DMS53 (cell line): Measurements from ENCODE around the gene POU2AF1.
"Not testable (repeated sequence)": the region's sequence is repeated elsewhere in the genome, so short reads cannot be mapped to it uniquely, and the experiment has no call there.

Experiments used
- DNase-seq: peaks from one replicate; lab custom pipeline; 2025; lab: John Stamatoyannopoulos, UW

POU2AF1 gene

GRCh38 chr11:111409915-111410314 lies 30.8 kb upstream of the POU2AF1 start:
- DNase-seq = no peak

GRCh38 chr11:111408789-111409727 lies 30.0 kb upstream of the POU2AF1 start:
- DNase-seq = no peak

- no peak for DNase-seq
Measured at GRCh38 chr11:111407652-111408051, 28.6 kb upstream of the POU2AF1 start.

GRCh38 chr11:111406589-111406988 lies 27.5 kb upstream of the POU2AF1 start:
- DNase-seq = no peak

DNA sequence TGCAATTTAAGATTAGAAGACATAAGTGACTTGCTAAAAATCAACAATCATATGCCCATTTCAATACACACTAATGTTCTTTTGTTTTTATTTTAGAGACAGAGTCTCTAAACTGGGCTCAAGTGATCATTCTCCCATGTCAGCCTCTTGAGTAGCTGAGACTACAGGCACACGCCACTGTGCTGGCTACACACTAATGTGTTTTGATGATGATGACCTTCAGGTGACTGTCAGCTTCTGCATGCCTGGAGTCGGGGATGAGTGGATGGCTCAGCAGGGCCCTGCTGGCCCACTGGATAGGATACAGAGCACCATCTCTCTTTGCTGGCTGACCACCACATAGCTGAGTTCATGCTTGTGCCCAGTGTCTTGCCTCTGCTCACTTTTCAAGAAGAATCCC lies 27.0 kb upstream of the POU2AF1 start:
- no peak for DNase-seq

GRCh38 chr11:111405551-111405950 lies 26.5 kb upstream of the POU2AF1 start:
- DNase-seq = no peak

- peak; percentile 72 for DNase-seq
Measured at GRCh38 chr11:111403051-111403726, 24.1 kb upstream of the POU2AF1 start.

DNA sequence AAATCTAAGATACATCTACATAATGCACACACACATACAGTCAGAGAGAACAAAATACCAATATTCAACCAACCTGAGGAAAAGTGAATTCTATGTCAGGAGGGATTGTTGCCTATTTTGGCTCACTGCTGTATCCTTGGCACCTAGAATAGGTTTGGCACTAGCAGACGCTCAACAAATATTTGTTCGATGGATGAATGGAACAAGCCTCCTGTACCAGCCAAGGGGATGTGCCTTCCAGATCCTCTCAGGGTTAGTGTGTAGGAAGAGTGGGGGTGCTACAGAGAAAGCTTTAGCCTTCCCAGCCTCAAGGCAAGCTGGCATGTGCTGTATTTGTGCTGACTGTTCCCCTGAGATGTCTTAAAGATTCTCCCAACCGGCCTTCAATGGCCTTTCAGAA lies 23.3 kb upstream of the POU2AF1 start:
- DNase-seq = peak; percentile 50

GRCh38 chr11:111401957-111402356 lies 22.9 kb upstream of the POU2AF1 start:
- DNase-seq = not testable (repeated sequence)

GRCh38 chr11:111400595-111400994 lies 21.5 kb upstream of the POU2AF1 start:
- DNase-seq = no peak

- DNase-seq = no peak
Measured at GRCh38 chr11:111399187-111400031, 20.3 kb upstream of the POU2AF1 start.

DNA sequence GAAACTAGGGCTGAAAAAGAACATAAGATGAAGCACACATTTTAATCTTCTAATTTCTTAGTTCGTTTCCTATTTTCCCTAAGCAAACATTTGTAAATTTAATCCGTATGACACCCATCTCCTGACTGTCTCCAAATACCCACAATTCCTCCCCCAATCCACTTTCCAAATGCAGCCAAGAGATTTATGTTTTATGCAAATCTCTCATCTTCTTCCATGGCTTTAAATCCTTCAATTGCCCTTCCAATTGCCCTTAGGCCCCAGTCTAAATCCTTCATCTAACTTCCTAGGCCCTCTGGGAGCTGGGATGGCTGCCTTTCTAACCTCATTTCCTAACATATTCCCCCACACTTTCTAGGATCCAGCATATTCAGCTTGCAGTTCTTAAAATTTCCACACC lies 18.0 kb upstream of the POU2AF1 start:
- no peak for DNase-seq

GRCh38 chr11:111395749-111396148 lies 16.7 kb upstream of the POU2AF1 start:
- DNase-seq = no peak

DNA sequence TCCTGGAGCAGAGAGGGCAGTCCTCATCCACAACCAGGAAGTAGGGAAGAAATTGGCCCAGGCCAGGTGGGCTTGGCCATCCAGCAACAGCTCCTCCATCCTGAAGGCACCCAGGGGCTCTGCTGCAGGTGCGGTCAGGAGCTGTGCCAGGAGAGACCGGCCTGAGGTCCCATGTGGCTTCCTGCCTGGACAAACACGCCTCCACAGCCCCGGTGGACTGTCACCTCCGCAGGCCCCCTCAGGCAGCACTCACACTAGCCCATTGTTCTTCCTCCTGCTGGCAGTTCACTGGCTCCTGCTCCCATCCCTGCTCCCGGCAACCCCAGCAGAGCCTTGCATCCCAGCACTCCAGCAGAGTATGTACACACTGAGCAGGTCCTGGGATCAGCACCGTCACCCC lies 16.0 kb upstream of the POU2AF1 start:
- no peak for DNase-seq

DNA sequence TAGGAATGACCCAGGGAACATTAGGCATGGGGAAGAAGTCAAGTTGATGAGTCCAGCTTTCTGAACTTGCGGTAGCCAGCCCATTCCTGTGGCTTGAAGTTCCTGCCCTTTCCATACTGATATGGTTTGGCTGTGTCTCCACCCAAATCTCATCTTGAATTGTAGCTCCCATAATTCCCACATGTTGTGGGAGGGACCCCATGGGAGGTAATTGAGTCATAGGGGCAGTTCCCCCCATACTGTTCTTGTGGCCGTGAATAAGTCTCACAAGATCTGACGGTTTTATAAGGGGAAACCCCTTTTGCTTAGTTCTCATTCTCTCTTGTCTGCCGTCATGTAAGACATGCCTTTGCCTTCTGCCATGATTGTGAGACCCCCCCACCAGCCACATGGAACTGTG lies 15.1 kb upstream of the POU2AF1 start:
- DNase-seq = not testable (repeated sequence)

DNA sequence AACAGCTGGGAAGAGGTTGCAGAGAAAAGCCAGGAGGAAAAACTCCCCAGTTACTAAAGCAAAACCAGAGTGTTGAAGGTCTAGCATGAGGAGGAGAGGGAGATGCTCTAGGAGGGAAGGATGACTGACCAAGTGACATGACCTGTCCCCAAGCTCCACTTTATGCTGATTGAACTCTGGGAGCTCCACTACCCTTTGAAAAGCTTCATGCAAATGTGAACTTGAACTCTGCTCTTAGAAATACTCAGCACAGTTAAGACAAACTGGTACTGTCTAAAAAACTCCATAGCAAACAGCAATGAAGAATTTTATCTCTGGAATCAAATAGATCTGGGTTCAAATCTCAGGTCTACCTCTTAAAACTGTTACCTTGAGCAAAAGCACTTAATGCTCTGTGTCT lies 14.5 kb upstream of the POU2AF1 start:
- no peak for DNase-seq

- no peak for DNase-seq
Measured at GRCh38 chr11:111393096-111393495, 14.0 kb upstream of the POU2AF1 start.

DNA sequence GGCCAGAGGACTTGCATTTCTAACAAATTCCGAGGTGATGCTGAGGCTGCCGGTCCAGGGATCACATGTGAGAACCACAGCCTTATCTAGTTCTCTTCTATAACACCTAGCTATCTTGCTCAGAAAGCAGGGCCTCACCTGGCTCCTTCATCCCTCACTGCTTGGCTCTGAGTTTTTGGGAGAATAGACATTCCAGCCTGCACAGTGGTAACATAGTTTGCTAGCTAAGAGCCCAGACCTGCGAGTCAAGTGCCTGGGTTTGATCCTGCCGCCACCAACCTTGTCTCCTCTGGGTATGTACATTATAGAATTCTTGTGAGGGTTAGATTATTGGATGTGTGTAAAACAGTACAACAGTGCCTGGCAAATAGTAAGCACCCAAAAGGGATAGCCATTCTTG lies 13.5 kb upstream of the POU2AF1 start:
- DNase-seq = no peak

- DNase-seq = no peak
Measured at GRCh38 chr11:111391328-111392124, 12.5 kb upstream of the POU2AF1 start.

DNA sequence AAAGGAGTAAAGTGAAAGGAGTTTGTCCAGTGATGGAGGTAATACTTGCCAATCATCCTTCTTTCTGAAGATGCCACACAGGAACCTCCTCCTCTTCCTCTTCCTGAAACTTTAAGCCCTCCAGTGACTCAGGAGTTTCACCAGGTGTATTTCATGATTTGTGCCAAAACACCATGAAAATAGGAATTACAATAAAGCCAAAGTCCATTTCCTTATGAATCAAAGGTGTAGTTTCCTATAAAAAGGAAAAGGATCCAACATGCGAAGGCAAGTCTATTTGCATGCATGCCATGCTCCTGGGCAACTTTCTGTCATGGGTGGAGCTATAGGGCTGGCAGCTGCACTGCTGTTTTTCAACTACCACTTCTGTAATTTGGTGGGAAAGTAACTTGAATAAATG lies 9.8 kb upstream of the POU2AF1 start:
- DNase-seq = no peak

DNA sequence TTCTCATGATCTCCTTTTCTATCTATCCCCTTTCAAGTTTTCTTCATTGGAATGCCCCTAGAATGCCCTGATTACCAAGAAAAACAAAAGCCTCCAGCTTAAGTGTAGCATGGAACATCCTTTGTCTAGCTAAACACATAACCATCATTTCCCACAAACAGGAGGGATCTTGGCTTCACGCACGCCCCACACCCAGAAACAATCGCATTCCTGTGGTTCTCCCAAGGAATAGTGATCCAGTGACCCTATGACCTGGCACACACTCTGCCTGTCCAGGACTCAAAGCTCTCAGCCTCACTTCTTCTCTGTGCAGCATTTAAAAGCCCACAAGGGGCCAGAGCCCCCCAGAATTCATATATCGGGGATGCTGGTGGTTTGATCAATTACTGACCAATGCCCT lies 9.3 kb upstream of the POU2AF1 start:
- DNase-seq = no peak

DNA sequence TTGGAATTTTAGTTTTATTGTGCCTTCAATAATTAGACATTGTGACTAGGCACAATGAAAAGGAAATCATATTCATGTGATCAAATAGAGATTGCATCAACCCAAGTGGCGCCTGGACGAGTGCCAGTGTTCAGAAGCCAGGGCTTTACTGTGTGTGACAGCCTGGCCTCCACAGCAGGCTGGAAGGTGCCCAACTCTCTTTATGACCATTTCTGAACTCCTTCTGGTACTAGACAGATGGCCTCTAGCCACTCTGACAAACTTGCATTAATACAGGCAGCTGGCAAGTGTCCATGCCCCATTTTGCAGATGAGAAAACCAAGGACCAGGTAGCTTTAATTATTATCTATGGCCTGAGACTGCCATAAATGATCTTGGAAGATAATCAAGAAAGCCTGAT lies 8.3 kb upstream of the POU2AF1 start:
- peak; percentile 65 for DNase-seq
